Liver (tissue), 3 donors: Measurements from ENCODE around the gene CCDC85A.

ENCODE experiments used
- FOXA1 ChIP-seq: IDR thresholded peaks from 2 replicates; pipeline ENCODE4 v1.6.1; 2016; ENCODE audit warnings: antibody characterized with exemption
- HNF4A ChIP-seq, 2 donors: conservative IDR thresholded peaks; 2 replicates each; pipeline ENCODE4 v1.6.1; 2016; ENCODE audit warnings: antibody characterized with exemption in 2 of 2, mild to moderate bottlenecking in 2 of 2
- JUND ChIP-seq, 2 donors: IDR thresholded peaks; 2 replicates each; pipeline ENCODE4 v1.6.1; 2016; ENCODE audit warnings: antibody characterized with exemption in 2 of 2
- RAD21 ChIP-seq, 2 donors: IDR thresholded peaks; 2 replicates each; pipeline ENCODE4 v1.6.1; 2016; ENCODE audit warnings: antibody characterized with exemption in 2 of 2, mild to moderate bottlenecking in 2 of 2
- TAF1 ChIP-seq: conservative IDR thresholded peaks from 2 replicates; pipeline ENCODE4 v1.6.1; 2016; ENCODE audit warnings: antibody characterized with exemption, mild to moderate bottlenecking
- TF ChIP-seq, protein P1 (sequence below): IDR thresholded peaks from 2 replicates; pipeline ENCODE4 v1.6.1; 2016; ENCODE audit warnings: antibody characterized with exemption
- TF ChIP-seq, protein P2 (sequence below): fragments of 150-350 bp; IDR thresholded peaks from 2 replicates; pipeline ENCODE4 v1.5.1; 2017; ENCODE audit warnings: improper control_type of control experiment, low read depth, low read length; ENCODE audit not compliant: missing input control
- TF ChIP-seq, protein P3 (sequence below): IDR thresholded peaks from 2 replicates; pipeline ENCODE4 v1.6.1; 2016; ENCODE audit warnings: antibody characterized with exemption
- TF ChIP-seq, protein P4 (sequence below): IDR thresholded peaks from 2 replicates; pipeline ENCODE4 v1.6.1; 2016; ENCODE audit warnings: antibody characterized with exemption, mild to moderate bottlenecking
- donor health status: healthy.
- donor health status: healthy.

DNA sequence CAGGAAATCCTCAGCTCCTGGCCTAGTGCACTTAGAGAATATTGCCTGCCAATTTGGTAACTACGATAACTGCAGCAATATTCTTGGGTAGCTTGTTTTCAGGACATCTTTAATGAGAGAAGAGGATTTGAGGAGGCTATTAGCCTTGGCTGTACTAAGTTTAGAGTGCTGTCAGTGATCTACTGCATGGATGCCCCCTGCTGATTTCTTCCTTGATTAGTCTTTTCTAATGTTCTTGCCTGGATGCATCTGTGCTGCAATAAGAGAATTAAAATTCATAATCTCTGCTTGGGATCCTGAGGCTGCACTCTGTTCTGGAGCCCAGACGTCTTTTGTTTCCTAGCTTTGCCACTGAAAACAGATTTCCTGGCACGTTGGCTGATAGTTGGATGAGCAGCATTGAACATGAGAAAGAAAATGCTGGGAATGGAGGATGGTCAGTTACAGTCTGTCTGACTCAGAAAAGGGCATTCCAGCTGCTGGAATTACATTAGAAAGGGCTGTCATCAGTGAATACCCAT is 115.4 kb downstream of the CCDC85A start:
- TF ChIP-seq, protein P1, sequence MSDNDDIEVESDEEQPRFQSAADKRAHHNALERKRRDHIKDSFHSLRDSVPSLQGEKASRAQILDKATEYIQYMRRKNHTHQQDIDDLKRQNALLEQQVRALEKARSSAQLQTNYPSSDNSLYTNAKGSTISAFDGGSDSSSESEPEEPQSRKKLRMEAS, result no peak
- TF ChIP-seq, protein P2, sequence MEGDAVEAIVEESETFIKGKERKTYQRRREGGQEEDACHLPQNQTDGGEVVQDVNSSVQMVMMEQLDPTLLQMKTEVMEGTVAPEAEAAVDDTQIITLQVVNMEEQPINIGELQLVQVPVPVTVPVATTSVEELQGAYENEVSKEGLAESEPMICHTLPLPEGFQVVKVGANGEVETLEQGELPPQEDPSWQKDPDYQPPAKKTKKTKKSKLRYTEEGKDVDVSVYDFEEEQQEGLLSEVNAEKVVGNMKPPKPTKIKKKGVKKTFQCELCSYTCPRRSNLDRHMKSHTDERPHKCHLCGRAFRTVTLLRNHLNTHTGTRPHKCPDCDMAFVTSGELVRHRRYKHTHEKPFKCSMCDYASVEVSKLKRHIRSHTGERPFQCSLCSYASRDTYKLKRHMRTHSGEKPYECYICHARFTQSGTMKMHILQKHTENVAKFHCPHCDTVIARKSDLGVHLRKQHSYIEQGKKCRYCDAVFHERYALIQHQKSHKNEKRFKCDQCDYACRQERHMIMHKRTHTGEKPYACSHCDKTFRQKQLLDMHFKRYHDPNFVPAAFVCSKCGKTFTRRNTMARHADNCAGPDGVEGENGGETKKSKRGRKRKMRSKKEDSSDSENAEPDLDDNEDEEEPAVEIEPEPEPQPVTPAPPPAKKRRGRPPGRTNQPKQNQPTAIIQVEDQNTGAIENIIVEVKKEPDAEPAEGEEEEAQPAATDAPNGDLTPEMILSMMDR, result no peak
- no peak for TF ChIP-seq HNF4A (conservative IDR thresholded peaks at IDR 0.05)
- no peak for TF ChIP-seq JUND (IDR thresholded peaks at IDR 0.05)
- TF ChIP-seq, protein P3, sequence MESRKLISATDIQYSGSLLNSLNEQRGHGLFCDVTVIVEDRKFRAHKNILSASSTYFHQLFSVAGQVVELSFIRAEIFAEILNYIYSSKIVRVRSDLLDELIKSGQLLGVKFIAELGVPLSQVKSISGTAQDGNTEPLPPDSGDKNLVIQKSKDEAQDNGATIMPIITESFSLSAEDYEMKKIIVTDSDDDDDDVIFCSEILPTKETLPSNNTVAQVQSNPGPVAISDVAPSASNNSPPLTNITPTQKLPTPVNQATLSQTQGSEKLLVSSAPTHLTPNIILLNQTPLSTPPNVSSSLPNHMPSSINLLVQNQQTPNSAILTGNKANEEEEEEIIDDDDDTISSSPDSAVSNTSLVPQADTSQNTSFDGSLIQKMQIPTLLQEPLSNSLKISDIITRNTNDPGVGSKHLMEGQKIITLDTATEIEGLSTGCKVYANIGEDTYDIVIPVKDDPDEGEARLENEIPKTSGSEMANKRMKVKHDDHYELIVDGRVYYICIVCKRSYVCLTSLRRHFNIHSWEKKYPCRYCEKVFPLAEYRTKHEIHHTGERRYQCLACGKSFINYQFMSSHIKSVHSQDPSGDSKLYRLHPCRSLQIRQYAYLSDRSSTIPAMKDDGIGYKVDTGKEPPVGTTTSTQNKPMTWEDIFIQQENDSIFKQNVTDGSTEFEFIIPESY, result no peak
- TF ChIP-seq, protein P4, sequence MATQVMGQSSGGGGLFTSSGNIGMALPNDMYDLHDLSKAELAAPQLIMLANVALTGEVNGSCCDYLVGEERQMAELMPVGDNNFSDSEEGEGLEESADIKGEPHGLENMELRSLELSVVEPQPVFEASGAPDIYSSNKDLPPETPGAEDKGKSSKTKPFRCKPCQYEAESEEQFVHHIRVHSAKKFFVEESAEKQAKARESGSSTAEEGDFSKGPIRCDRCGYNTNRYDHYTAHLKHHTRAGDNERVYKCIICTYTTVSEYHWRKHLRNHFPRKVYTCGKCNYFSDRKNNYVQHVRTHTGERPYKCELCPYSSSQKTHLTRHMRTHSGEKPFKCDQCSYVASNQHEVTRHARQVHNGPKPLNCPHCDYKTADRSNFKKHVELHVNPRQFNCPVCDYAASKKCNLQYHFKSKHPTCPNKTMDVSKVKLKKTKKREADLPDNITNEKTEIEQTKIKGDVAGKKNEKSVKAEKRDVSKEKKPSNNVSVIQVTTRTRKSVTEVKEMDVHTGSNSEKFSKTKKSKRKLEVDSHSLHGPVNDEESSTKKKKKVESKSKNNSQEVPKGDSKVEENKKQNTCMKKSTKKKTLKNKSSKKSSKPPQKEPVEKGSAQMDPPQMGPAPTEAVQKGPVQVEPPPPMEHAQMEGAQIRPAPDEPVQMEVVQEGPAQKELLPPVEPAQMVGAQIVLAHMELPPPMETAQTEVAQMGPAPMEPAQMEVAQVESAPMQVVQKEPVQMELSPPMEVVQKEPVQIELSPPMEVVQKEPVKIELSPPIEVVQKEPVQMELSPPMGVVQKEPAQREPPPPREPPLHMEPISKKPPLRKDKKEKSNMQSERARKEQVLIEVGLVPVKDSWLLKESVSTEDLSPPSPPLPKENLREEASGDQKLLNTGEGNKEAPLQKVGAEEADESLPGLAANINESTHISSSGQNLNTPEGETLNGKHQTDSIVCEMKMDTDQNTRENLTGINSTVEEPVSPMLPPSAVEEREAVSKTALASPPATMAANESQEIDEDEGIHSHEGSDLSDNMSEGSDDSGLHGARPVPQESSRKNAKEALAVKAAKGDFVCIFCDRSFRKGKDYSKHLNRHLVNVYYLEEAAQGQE, result no peak
- no peak for TF ChIP-seq RAD21 (IDR thresholded peaks at IDR 0.05)
- no peak for TF ChIP-seq TAF1
- no peak for TF ChIP-seq FOXA1
